Cardiac muscle cell (in vitro differentiated cells and primary cell): ENCODE measurements around the gene CHRDL2. TPM values are rescaled to one million over a fixed set of nuclear protein-coding genes. Genes with fewer than 3 reads are reported as not detected.
A peak's percentile ranks its signal among the peaks of the same experiment; 100 is the strongest.

Experiments
- DNase-seq, 2 donors: peaks; one replicate each; pipeline versions ENCODE4 v3.0.0 to v3.0.0-alpha.2; 2010 to 2017; ENCODE audit warnings: low read depth in 1 of 2, low spot score in 1 of 2
- H3K27ac ChIP-seq: fragments of 200-600 bp; sonication (generic); 2 replicates; pipeline ENCODE4 v1.5.1; 2016
- H3K27me3 ChIP-seq: fragments of 200-600 bp; sonication (generic); 2 replicates; pipeline ENCODE4 v1.6.0; 2016; ENCODE audit warnings: control low read depth
- H3K36me3 ChIP-seq: fragments of 200-600 bp; sonication (generic); 2 replicates; pipeline ENCODE4 v1.5.1; 2016; ENCODE audit warnings: control low read depth
- H3K4me1 ChIP-seq: fragments of 200-600 bp; sonication (generic); 2 replicates; pipeline ENCODE4 v1.8.1; 2017; ENCODE audit warnings: low read depth, mild to moderate bottlenecking, mixed run types
- H3K4me3 ChIP-seq: fragments of 200-600 bp; sonication (generic); 2 replicates; pipeline ENCODE4 v1.5.1; 2016; ENCODE audit warnings: mild to moderate bottlenecking
- H3K9me3 ChIP-seq: fragments of 200-600 bp; sonication (generic); 2 replicates; pipeline ENCODE4 v1.5.1; 2017; ENCODE audit warnings: low read depth, mild to moderate bottlenecking, control low read depth
- polyA plus RNA-seq: library from polyadenylated mRNA; unstranded; fragments of >200 nt; fragmentation: Nextera tagmentation; extraction: Ambion mirVana; gene quantifications from 2 replicates; pipeline ENCODE4 v1.2.1, GENCODE V29; 2016
- total RNA-seq: library from RNA; depleted of rRNA; stranded (reverse); fragments of >200 nt; gene quantifications from 2 replicates; pipeline ENCODE4 v1.2.3, GENCODE V29; 2016
- TF ChIP-seq, protein P1 (sequence below): IDR thresholded peaks from 2 replicates; pipeline ENCODE4 v1.5.1; 2012; ENCODE audit warnings: low read depth, mild to moderate bottlenecking, low read length

The CHRDL2 gene
- total and polyA plus RNA-seq, 2 experiments from 2014 or later, result not detected

GRCh38 chr11:74701351-74701750, 29.9 kb downstream of the CHRDL2 start:
- no peak for DNase-seq
- no peak overlapping the region for H3K27ac ChIP-seq

GRCh38 chr11:74699615-74700396, 31.4 kb downstream of the CHRDL2 start:
- DNase-seq, result no peak
- no peak overlapping the region for H3K4me3 ChIP-seq
- TF ChIP-seq, protein P1, sequence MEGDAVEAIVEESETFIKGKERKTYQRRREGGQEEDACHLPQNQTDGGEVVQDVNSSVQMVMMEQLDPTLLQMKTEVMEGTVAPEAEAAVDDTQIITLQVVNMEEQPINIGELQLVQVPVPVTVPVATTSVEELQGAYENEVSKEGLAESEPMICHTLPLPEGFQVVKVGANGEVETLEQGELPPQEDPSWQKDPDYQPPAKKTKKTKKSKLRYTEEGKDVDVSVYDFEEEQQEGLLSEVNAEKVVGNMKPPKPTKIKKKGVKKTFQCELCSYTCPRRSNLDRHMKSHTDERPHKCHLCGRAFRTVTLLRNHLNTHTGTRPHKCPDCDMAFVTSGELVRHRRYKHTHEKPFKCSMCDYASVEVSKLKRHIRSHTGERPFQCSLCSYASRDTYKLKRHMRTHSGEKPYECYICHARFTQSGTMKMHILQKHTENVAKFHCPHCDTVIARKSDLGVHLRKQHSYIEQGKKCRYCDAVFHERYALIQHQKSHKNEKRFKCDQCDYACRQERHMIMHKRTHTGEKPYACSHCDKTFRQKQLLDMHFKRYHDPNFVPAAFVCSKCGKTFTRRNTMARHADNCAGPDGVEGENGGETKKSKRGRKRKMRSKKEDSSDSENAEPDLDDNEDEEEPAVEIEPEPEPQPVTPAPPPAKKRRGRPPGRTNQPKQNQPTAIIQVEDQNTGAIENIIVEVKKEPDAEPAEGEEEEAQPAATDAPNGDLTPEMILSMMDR, result no peak
- H3K4me1 ChIP-seq, result peaks cover 5% of the 10 kb centered on the region
- no peaks in the 10 kb centered on the region for H3K9me3 ChIP-seq
- no peak overlapping the region for H3K27ac ChIP-seq
- H3K27me3 ChIP-seq, result no peaks in the 10 kb centered on the region
- no peaks in the 10 kb centered on the region for H3K36me3 ChIP-seq

More at GRCh38 chr11:74701351-74701750, 29.9 kb downstream of the CHRDL2 start:
- Histone ChIP-seq H3K4me1 (peaks cover 5% of the 10 kb centered on the region), H3K4me3 (no peak overlapping the region), H3K36me3 (no peaks in the 10 kb centered on the region), H3K9me3 (no peaks in the 10 kb centered on the region), H3K27me3 (no peaks in the 10 kb centered on the region)
- TF ChIP-seq, protein P1, result peak; percentile 29

- Histone ChIP-seq H3K36me3 (no peaks in the 10 kb centered on the region), H3K27me3 (no peaks in the 10 kb centered on the region), H3K4me3 (no peak overlapping the region), H3K4me1 (peaks cover 5% of the 10 kb centered on the region), H3K27ac (no peak overlapping the region), H3K9me3 (no peaks in the 10 kb centered on the region)
- TF ChIP-seq, protein P1, result no peak
- no peak for DNase-seq
Measured at GRCh38 chr11:74697722-74698121, 33.5 kb downstream of the CHRDL2 start.

DNA sequence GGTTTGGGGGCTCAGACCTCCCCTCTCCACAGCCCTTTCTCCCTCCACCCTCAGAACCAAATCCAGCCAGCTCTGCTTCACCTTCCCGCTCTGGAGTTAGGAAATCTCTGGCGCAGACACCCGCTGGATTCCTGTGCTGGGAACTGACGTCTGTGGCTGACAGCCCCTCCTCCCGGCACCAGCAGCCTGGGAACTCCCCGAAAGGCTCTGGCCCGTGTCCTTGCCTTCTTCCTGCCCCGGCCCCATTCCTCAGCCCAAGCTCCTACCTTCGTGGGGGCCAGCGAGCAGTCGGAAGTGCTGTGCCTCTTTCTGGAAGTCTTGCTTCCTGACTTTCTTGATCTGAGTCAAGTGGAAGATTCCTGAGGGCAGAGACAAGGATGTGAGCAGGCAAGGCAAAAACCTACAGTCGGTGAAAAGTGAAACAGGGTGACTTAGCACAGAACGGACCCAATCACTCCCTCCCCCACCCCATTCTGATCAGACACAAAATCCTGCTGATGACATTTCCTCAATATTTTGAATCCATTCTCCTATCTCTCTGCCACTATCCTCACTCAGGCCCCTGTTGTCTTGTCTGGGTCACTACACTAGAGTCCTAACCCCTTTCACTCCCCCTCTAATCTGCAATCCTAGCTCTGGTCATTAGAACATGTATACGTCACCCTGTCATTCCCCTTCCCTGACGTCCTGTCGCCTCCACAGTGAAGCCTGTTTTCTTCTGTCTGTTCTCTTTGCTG, 34.1 kb downstream of the CHRDL2 start:
- H3K27me3 ChIP-seq, result no peaks in the 10 kb centered on the region
- peak; percentile 42 to 99 for DNase-seq
- no peaks in the 10 kb centered on the region for H3K36me3 ChIP-seq
- no peak overlapping the region for H3K27ac ChIP-seq
- no peaks in the 10 kb centered on the region for H3K9me3 ChIP-seq
- TF ChIP-seq, protein P1, result no peak
- H3K4me3 ChIP-seq, result no peak overlapping the region
- peaks cover 5% of the 10 kb centered on the region for H3K4me1 ChIP-seq

GRCh38 chr11:74696500-74696899, 34.7 kb downstream of the CHRDL2 start:
- TF ChIP-seq, protein P1, result no peak
- H3K27ac ChIP-seq, result no peak overlapping the region
- H3K4me3 ChIP-seq, result no peak overlapping the region
- no peaks in the 10 kb centered on the region for H3K36me3 ChIP-seq
- no peaks in the 10 kb centered on the region for H3K9me3 ChIP-seq
- peak in 1 of 2 donors; percentile 48 for DNase-seq
- H3K4me1 ChIP-seq, result peaks cover 5% of the 10 kb centered on the region
- H3K27me3 ChIP-seq, result no peaks in the 10 kb centered on the region
